ENCODE data around the gene KLC4. TPM values are rescaled to one million over a fixed set of nuclear protein-coding genes. Genes with fewer than 3 reads are reported as not detected.
A peak's percentile ranks its signal among the peaks of the same experiment; 100 is the strongest.

KLC4 gene
- total RNA-seq, 2 donors from 2014 or later, result 12.3 to 13.0 TPM

DNA sequence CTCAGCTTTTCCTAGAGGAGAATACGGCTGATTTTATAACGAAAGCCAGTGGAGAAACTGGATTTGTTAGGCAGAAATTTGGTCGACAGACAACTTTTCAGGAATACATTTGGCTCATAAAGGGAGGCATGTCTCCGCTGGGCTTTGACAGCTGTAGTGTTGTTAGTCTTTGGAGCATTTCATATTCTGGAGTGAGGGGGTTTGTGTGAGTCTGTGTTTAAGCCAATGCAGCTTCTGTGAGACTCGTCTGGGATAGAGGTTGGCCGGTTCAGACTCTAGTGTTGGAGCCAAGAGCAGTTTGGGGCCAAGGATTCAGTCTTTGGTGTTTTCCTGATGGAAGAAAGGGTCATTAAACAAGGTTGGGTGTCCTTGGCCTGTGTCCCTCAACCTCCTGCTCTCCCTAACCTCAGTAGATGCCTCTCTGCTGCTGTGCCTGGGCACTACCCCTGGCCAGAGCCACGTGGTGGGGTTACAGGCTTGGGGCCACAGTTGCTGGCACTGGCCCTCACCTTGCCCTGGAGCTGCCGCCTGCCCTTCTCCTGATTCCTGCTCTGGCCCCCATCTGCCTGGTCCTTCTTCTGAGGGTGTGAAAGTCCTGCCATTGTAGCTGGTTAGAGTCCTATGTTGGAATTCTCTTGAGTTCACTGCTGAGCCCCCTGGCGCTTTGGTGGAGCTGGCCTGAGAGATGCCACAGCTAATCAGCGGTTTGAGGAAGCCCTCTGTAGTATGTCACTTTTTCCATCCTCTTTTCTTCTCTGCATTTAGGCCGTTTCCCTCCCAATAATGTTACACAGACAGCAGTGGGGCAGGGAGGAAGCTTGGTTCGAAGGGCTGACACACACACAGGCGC is 23.6 kb downstream of the KLC4 start:
- peaks cover 3 to 13% of the 10 kb centered on the region in 2 donors for H3K27me3 Mint-ChIP-seq
- no peaks in the 10 kb centered on the region for H3K9me3 Mint-ChIP-seq
- DNase-seq (ENCODE audit: low spot score) (no peak), ATAC-seq (no peak)
- no peaks in the 10 kb centered on the region for H3K36me3 Mint-ChIP-seq
- H3K4me3 Mint-ChIP-seq, result no peak overlapping the region
- peaks cover 3 to 7% of the 10 kb centered on the region in 2 donors for H3K4me1 Mint-ChIP-seq (ENCODE audit: low read depth in 2 of 2)
- no peak overlapping the region for H3K27ac Mint-ChIP-seq

DNA sequence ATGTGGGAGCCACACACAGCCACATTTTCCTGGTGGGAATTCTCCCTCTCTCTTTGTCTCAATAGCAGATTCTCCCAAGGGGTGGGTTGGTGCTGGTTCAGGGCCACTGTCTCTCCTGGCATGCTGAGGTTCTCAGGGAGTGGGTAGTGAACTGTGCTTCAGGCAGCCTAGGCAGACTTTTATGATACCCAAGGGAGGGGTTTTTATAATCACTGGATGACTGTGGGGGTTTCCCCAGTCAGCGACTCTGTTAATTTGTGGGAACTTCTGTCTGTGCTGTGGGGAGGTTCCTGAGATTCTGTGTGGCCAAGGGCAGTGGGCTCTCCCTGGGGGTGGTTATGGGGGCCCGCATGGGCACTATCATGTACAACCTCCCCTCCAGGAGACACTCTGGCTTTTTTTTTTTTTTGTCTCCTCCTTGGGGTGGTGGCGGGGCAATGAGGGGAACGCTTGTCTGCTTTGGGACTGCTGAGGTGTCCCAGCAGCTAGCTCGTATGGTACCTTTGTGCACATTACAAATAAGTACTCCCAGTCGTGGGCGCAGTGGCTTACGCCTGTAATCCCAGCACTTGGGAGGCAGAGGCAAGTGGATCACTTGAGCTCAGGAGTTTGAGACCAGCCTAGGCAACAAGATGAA is 26.7 kb downstream of the KLC4 start:
- ATAC-seq (peak; percentile 60 to 65), DNase-seq (ENCODE audit: low spot score) (no peak)
- H3K36me3 Mint-ChIP-seq, result no peaks in the 10 kb centered on the region
- peaks cover 0 to 4% of the 10 kb centered on the region in 2 donors for H3K4me1 Mint-ChIP-seq (ENCODE audit: low read depth in 2 of 2)
- no peak overlapping the region for H3K4me3 Mint-ChIP-seq
- H3K9me3 Mint-ChIP-seq, result no peaks in the 10 kb centered on the region
- no peak overlapping the region for H3K27ac Mint-ChIP-seq
- H3K27me3 Mint-ChIP-seq, result peaks cover 3 to 6% of the 10 kb centered on the region in 2 donors

DNA sequence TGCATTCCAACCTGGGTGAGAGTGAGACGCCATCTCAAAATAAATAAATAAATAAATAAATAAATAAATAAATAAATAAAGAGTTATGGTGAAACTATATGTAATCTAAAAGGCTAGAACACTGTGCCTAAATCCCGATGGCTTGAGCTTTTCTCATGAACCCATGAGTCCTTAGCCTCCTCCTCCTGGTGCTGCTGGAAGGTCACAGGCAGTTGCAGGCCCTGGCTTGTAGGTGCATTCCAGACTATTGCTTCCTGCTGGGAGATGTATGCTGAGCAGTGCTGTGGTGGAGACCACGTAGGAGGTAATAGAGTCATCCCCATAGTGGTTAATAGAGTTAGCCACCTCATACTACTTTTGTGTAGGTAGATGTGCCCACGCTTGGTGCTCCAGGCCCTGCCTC is 29.2 kb downstream of the KLC4 start:
- DNase-seq (ENCODE audit: low spot score) (no peak), ATAC-seq (no peak)
- H3K4me3 Mint-ChIP-seq, result no peak overlapping the region
- no peak overlapping the region for H3K27ac Mint-ChIP-seq
- H3K27me3 Mint-ChIP-seq, result peaks cover 2 to 3% of the 10 kb centered on the region in 2 donors
- H3K36me3 Mint-ChIP-seq, result no peaks in the 10 kb centered on the region
- H3K4me1 Mint-ChIP-seq (ENCODE audit: low read depth in 2 of 2), result peaks cover 0 to 7% of the 10 kb centered on the region in 2 donors
- no peaks in the 10 kb centered on the region for H3K9me3 Mint-ChIP-seq

DNA sequence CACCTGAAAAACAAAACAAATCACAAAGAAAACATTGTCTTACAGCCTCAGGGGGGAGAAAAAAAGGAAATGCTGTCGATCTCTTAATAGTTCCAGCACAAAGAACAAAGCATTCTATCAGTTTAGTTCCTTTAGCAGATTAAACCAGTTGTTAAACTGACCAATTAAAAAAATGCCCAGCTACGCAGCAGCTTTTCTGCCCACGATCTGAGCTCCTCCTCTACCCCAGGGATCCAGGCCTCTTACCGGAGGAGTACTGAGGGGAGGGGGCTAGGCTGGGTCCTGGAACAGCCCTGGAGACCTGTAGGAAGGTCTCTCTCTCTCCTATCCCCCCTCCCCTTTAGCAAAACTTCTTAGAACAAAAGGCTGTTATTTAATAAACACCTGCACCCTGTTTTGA is 30.0 kb downstream of the KLC4 start:
- DNase-seq (ENCODE audit: low spot score), result no peak
- Mint-ChIP-seq H3K36me3 (no peaks in the 10 kb centered on the region), H3K27ac (no peak overlapping the region), H3K9me3 (no peaks in the 10 kb centered on the region), H3K4me3 (no peak overlapping the region), H3K27me3 (peaks cover 0 to 3% of the 10 kb centered on the region in 2 donors), H3K4me1 (ENCODE audit: low read depth in 2 of 2) (peaks cover 5 to 10% of the 10 kb centered on the region in 2 donors)
- ATAC-seq, result no peak

DNA sequence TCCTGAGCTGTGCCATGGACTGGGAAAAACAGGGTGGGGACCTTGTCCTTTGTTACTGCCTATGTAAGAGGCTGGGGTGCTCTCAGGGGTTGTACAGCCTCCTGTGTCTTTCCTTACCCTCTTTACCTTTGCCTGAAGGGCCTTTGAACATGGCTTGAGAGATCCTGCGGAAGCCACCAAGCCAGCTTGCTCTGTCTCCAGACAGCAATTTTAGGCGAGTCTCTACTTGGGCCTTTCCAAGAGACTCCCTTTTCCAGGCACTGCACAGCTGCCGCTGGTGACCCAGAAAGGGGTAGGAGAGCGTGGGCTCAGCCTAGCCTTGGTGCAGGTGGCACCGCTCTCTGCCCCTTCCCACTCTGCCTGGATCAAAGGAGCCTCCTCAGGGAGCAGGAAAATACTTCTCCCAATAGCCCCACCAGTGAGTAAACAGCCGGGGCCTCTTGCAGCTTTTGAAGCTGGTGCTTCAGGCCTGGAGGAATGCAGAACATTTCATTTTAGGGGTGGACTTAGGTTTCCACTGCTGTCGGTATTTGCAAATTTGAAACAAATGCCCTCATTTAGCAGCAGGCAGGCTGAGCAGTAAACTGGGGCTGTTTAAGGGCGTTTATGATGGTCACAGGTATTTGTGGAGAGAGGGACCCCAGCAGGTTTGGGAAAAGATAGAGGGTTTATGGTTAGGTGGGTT is 30.6 kb downstream of the KLC4 start:
- H3K9me3 Mint-ChIP-seq, result no peaks in the 10 kb centered on the region
- no peak overlapping the region for H3K4me3 Mint-ChIP-seq
- peaks cover 0 to 3% of the 10 kb centered on the region in 2 donors for H3K27me3 Mint-ChIP-seq
- no peak for ATAC-seq
- H3K4me1 Mint-ChIP-seq (ENCODE audit: low read depth in 2 of 2), result peaks cover 5 to 10% of the 10 kb centered on the region in 2 donors
- no peak overlapping the region for H3K27ac Mint-ChIP-seq
- H3K36me3 Mint-ChIP-seq, result no peaks in the 10 kb centered on the region
- no peak for DNase-seq (ENCODE audit: low spot score)

DNA sequence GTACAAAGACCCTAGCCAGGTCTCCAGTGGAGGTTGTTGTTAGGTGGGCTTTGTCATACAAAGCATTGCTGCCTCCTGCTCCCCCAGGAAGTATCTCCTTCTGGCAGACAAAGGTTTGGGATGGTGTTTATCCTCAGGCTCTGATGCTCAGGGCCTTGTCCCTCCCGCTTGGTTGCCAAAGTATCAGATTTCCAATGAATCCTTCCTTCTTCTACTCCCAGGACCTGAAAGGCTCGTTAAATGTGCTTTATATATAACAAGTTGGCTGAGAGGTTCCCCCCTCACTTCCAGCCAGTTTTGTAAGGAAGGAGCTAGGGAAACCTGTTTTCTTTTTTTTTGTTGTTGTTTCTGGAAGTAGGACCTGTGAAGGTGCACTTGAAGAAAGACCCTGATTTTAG is 31.1 kb downstream of the KLC4 start:
- Mint-ChIP-seq H3K27ac (no peak overlapping the region), H3K4me1 (ENCODE audit: low read depth in 2 of 2) (peaks cover 5 to 10% of the 10 kb centered on the region in 2 donors), H3K4me3 (no peak overlapping the region), H3K9me3 (no peaks in the 10 kb centered on the region), H3K36me3 (no peaks in the 10 kb centered on the region), H3K27me3 (peaks cover 0 to 3% of the 10 kb centered on the region in 2 donors)
- no peak for DNase-seq (ENCODE audit: low spot score)
- no peak for ATAC-seq

DNA sequence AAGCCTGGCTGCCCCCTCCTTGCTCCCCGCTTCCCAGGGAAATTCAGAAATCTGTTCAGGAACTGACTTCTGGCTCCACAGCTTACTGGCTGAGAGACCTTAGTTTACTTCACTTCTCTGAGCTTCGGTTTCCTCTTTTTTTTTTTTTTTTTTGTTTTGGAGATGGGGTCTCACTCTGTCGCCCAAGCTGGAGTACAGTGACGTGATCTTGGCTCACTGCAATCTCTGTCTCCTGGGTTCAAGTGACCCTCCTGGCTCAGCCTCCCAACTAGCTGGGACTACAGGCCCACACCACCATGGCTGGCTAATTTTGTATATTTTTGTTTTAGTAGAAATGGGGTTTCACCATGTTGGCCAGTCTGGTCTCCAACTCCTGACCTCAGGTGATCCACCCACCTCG is 31.6 kb downstream of the KLC4 start:
- Mint-ChIP-seq H3K27ac (no peak overlapping the region), H3K4me1 (ENCODE audit: low read depth in 2 of 2) (peaks cover 5 to 8% of the 10 kb centered on the region in 2 donors), H3K27me3 (peaks cover 0 to under 1% of the 10 kb centered on the region in 2 donors), H3K36me3 (no peaks in the 10 kb centered on the region), H3K4me3 (no peak overlapping the region), H3K9me3 (no peaks in the 10 kb centered on the region)
- ATAC-seq, result no peak
- no peak for DNase-seq (ENCODE audit: low spot score)

DNA sequence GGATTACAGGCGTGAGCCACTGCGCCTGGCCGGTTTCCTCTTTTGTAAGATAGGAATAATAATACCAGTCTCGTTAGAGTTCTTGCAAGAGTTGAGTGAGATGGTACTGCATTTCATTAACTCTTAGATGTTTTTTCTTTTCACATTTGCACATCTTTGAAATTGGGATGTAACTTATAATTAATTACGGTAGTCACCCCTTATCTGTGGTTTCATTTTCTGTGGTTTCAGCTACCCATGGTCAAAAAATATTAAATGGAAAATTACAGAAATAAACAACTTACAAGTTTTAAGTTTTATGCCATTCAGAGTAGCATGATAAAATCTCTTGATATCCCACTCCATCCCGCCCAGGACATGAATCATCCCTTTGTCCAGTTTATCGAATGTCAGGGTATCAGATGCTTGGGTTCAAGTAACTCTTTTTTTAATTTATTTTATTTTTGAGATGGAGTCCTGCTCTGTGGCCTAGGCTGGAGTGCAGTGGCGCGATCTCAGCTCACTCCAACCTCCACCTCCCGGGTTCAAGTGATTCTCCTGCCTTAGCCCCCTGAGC is 32.1 kb downstream of the KLC4 start:
- no peak overlapping the region for H3K4me3 Mint-ChIP-seq
- peaks cover 5 to 6% of the 10 kb centered on the region in 2 donors for H3K4me1 Mint-ChIP-seq (ENCODE audit: low read depth in 2 of 2)
- ATAC-seq, result no peak
- H3K36me3 Mint-ChIP-seq, result no peaks in the 10 kb centered on the region
- no peaks in the 10 kb centered on the region for H3K9me3 Mint-ChIP-seq
- H3K27me3 Mint-ChIP-seq, result no peaks in the 10 kb centered on the region
- H3K27ac Mint-ChIP-seq, result no peak overlapping the region
- DNase-seq (ENCODE audit: low spot score), result no peak

DNA sequence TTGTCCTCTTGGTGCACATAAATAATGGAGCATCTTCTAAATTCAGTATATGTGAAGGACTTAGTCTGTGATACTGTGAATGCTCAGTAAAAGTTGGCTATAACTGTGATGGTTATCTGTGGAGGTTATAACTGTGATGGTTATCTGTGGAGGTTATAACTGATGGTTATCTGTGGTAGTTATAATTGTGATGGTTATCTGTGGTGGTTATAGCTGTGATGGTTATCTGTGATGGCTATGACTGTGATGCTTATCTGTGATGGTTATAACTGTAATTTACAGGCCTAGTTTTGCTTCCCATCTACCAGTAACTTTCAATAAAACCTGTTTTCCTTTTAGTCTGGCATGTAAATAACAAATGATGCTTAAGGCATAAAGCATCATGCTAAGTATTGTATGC is 33.2 kb downstream of the KLC4 start:
- Mint-ChIP-seq H3K27ac (no peak overlapping the region), H3K36me3 (no peaks in the 10 kb centered on the region), H3K4me1 (ENCODE audit: low read depth in 2 of 2) (peaks cover 5 to 6% of the 10 kb centered on the region in 2 donors), H3K4me3 (no peak overlapping the region), H3K27me3 (no peaks in the 10 kb centered on the region), H3K9me3 (no peaks in the 10 kb centered on the region)
- ATAC-seq (peak in 1 of 2 donors; percentile 62), DNase-seq (ENCODE audit: low spot score) (no peak)

DNA sequence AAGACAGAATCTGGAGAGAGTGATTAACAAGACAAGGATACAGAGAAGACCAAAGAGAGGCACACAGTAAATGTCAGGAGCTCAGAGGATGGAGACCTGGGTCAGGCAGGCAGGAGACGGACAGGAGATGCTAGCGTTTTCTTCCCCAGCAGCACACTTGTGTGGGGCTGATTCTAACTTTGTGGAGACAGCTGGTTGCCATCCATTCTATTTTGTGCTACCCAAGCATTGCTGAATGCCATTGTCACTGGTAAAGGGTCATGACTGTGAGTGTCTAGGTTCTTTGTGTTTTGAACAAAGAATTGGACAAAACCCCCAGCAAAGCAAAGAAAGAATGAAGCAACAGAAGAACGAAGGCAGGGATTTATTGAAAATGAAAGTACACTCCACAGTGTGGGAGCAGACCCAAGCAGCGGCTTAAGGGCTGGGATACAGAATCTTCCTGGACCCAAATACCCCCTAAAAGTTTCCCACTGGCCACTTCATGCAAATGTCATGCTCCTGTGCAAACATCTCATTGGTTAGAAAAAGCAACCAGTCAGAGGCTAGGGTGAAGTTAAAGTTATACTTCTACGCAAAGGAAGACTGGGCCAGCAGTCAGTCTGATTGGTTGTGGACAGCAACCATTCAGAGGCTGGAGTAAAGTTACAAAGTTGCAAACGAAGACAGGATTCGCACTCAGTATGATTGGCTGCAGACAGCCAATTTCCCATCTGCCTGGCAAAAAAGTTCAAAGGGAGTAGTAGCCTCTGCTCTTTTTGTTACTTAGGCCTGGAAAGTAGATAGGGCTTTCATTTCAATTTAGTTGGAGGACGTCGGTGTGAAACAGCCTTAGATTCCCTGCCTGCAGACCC is 34.2 kb downstream of the KLC4 start:
- Mint-ChIP-seq H3K4me3 (peak overlapping the region; percentile 25), H3K36me3 (no peaks in the 10 kb centered on the region)
- ATAC-seq, result peak; percentile 51 to 60

DNA sequence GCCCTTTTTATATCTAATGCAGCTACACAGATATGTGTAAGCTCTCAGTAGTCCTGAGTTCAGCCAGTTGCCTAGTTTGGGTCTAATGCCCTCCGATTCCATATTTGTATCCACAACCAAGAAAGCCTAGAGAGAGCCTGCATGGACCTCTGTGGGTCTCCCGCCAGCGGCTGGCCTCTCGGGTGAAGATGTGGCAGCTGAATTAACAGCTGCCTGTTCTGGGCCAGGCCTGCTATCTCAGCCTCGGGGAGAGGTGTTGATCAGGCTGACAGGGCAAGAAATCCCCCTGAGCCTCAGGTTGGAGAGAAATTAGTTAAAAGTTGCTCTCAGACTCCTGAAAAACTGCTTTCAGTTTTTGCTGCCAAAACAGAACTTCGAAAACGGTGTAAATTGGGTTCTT is 36.5 kb downstream of the KLC4 start:
- H3K27me3 Mint-ChIP-seq, result no peaks in the 10 kb centered on the region
- H3K27ac Mint-ChIP-seq, result no peak overlapping the region
- no peaks in the 10 kb centered on the region for H3K9me3 Mint-ChIP-seq
- H3K4me1 Mint-ChIP-seq (ENCODE audit: low read depth in 2 of 2), result peaks cover 5 to 6% of the 10 kb centered on the region in 2 donors
- ATAC-seq, result no peak
- no peak for DNase-seq (ENCODE audit: low spot score)
- no peaks in the 10 kb centered on the region for H3K36me3 Mint-ChIP-seq
- H3K4me3 Mint-ChIP-seq, result no peak overlapping the region

More for the DNA sequence above, 34.2 kb downstream of the KLC4 start:
- no peak overlapping the region for H3K27ac Mint-ChIP-seq
- DNase-seq (ENCODE audit: low spot score), result no peak
- H3K27me3 Mint-ChIP-seq, result no peaks in the 10 kb centered on the region
- peaks cover 5 to 6% of the 10 kb centered on the region in 2 donors for H3K4me1 Mint-ChIP-seq (ENCODE audit: low read depth in 2 of 2)
- H3K9me3 Mint-ChIP-seq, result no peaks in the 10 kb centered on the region

DNA sequence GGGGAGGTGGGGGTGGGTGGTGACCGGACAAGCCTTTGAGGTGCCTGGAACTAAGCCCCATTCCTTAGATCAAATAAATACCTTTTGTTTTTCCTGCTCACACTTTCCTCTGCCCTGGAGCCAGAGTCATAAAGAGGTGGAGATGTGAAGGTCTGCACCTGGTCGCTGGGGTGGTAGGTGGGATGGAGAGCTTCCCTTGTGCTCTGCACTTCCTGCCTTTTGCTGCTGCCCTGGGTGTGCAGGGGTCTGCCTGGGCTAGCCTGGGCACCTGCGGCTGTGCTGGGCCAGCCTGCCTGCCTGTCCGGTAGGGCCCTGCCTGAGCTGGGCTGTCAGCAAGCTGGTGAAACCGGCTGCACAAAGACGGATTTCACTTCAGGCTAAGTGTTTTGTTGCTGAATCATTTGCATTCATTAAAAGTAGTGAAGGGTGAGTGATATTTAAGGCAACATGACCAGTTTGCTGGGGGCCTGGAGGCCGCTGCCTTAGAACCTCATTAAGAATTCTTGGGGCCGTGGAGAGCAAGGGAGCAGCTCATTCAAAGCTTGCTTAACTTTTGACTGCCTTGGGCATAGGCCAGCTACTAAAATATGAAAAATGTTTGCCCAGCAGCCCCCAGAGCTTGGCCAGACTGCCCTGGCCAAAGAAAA is 37.1 kb downstream of the KLC4 start:
- ATAC-seq, result no peak
- Mint-ChIP-seq H3K4me1 (ENCODE audit: low read depth in 2 of 2) (peaks cover 5 to 6% of the 10 kb centered on the region in 2 donors), H3K9me3 (no peaks in the 10 kb centered on the region)

DNA sequence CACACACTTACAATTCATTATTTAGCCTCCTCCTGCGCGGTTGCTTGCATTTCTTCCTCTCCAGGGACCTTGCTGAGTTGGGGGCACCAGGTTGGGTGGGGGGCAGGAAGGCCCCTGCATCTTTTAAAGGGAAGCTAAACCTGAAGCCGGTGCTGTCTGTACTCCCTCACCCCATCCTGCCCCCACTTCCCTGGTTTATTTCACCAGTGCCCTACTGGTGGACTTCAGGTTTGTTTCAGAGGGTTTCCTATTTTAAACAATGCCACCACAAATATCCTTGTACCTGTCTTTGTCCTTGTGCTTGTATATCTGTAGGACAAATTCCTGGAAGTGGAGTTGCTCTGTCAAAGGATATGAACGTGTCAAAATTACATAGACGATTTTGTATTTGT is 37.7 kb downstream of the KLC4 start:
- Mint-ChIP-seq H3K4me1 (ENCODE audit: low read depth in 2 of 2) (peaks cover 5 to 6% of the 10 kb centered on the region in 2 donors), H3K27me3 (no peaks in the 10 kb centered on the region), H3K36me3 (no peaks in the 10 kb centered on the region), H3K9me3 (no peaks in the 10 kb centered on the region), H3K27ac (no peak overlapping the region), H3K4me3 (no peak overlapping the region)
- DNase-seq (ENCODE audit: low spot score), result no peak
- ATAC-seq, result no peak

More for the DNA sequence above, 37.1 kb downstream of the KLC4 start:
- no peak overlapping the region for H3K4me3 Mint-ChIP-seq
- no peaks in the 10 kb centered on the region for H3K36me3 Mint-ChIP-seq
- no peak overlapping the region for H3K27ac Mint-ChIP-seq
- DNase-seq (ENCODE audit: low spot score), result no peak
- no peaks in the 10 kb centered on the region for H3K27me3 Mint-ChIP-seq
